ENCODE data around the gene SMAD7. TPM values are rescaled to one million over a fixed set of nuclear protein-coding genes. Genes with fewer than 3 reads are reported as not detected.

The SMAD7 gene
- total and polyA plus RNA-seq, 2 donors = 7.8 to 9.3 TPM

- no peak overlapping the region for H3K4me3 ChIP-seq (ENCODE audit: low read length in 2 of 2)
- no peaks in the 10 kb centered on the region for H3K36me3 ChIP-seq (ENCODE audit: control insufficient read depth in 2 of 2, insufficient read depth in 2 of 2, low read length in 1 of 2)
- H3K27ac ChIP-seq (ENCODE audit: low read depth in 1 of 2, low read length in 1 of 2) = no peak overlapping the region
- peaks cover 0 to 66% of the 10 kb centered on the region in 2 donors for H3K27me3 ChIP-seq (ENCODE audit: control insufficient read depth in 2 of 2, insufficient read depth in 1 of 2, low read length in 1 of 2)
- 91% methylated on average over 3 of the region's 3 CpGs for WGBS
- H3K4me1 ChIP-seq (ENCODE audit: control insufficient read depth in 2 of 2, insufficient read depth in 2 of 2, low read length in 2 of 2) = peaks cover 14 to 67% of the 10 kb centered on the region in 2 donors
- peaks cover 0 to 3% of the 10 kb centered on the region in 2 donors for H3K9me3 ChIP-seq (ENCODE audit: control insufficient read depth in 2 of 2, insufficient read depth in 1 of 2, low read length in 1 of 2)
- DNase-seq (ENCODE audit: low read depth in 6 of 9, low spot score in 9 of 9) = no peak
These were observed 19.8 kb downstream of the SMAD7 start for GRCh38 chr18:48930926-48931325.

DNA sequence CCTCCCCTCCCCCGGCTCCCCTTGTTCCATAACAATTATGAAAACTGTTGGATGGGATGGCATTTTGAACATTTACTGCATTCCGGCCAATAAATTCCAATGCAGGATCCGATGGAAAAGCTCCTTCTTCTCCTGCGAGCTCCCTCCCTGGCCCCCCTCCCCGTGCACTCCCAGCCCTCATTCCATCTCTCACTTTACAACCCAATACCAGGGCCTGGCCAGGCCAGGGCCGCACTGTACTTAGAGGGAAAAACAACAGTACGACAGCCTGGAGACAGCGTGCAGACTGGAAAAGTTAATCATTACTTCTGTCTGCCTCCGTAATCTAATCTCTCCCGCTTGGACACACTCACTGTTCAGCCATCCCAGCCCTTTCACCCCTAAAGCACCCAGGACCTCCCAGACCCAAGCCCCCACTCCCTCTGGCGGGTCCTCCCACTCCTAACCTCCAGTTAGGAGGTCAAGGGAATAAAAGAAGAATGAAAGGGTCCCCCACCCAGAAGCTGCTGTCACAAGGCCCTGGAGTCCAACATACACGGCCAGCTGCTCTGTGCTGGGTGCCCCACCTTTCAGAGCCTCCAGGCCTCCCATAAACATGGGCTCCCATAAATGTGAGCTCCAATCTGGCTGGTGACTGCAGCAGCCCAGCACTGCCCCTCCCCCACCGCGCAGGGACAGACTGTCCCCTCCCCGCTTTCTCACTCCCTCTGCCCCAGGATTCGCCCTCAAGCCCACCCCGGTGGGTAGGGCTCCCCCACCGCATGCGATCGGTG, 20.6 kb downstream of the SMAD7 start:
- 96% methylated on average over 20 of the region's 20 CpGs for WGBS
- Histone ChIP-seq H3K36me3 (ENCODE audit: control insufficient read depth in 2 of 2, insufficient read depth in 2 of 2, low read length in 1 of 2) (no peaks in the 10 kb centered on the region), H3K27me3 (ENCODE audit: control insufficient read depth in 2 of 2, insufficient read depth in 1 of 2, low read length in 1 of 2) (peaks cover 0 to 64% of the 10 kb centered on the region in 2 donors), H3K4me1 (ENCODE audit: control insufficient read depth in 2 of 2, insufficient read depth in 2 of 2, low read length in 2 of 2) (peaks cover 12 to 66% of the 10 kb centered on the region in 2 donors), H3K9me3 (ENCODE audit: control insufficient read depth in 2 of 2, insufficient read depth in 1 of 2, low read length in 1 of 2) (peaks cover 0 to 2% of the 10 kb centered on the region in 2 donors), H3K27ac (ENCODE audit: low read depth in 1 of 2, low read length in 1 of 2) (no peak overlapping the region), H3K4me3 (ENCODE audit: low read length in 2 of 2) (no peak overlapping the region)
- DNase-seq (ENCODE audit: low read depth in 6 of 9, low spot score in 9 of 9) = no peak

GRCh38 chr18:48929212-48929612, 21.6 kb downstream of the SMAD7 start:
- no peak overlapping the region for H3K27ac ChIP-seq (ENCODE audit: low read depth in 1 of 2, low read length in 1 of 2)
- H3K27me3 ChIP-seq (ENCODE audit: control insufficient read depth in 2 of 2, insufficient read depth in 1 of 2, low read length in 1 of 2) = peaks cover 0 to 66% of the 10 kb centered on the region in 2 donors
- 88% methylated on average over 2 of the region's 2 CpGs for WGBS
- no peak for DNase-seq (ENCODE audit: low read depth in 6 of 9, low spot score in 9 of 9)
- H3K36me3 ChIP-seq (ENCODE audit: control insufficient read depth in 2 of 2, insufficient read depth in 2 of 2, low read length in 1 of 2) = no peaks in the 10 kb centered on the region
- no peaks in the 10 kb centered on the region for H3K9me3 ChIP-seq (ENCODE audit: control insufficient read depth in 2 of 2, insufficient read depth in 1 of 2, low read length in 1 of 2)
- H3K4me1 ChIP-seq (ENCODE audit: control insufficient read depth in 2 of 2, insufficient read depth in 2 of 2, low read length in 2 of 2) = peaks cover 8 to 66% of the 10 kb centered on the region in 2 donors
- no peak overlapping the region for H3K4me3 ChIP-seq (ENCODE audit: low read length in 2 of 2)

- peaks cover 0 to 64% of the 10 kb centered on the region in 2 donors for H3K27me3 ChIP-seq (ENCODE audit: control insufficient read depth in 2 of 2, insufficient read depth in 1 of 2, low read length in 1 of 2)
- DNase-seq (ENCODE audit: low read depth in 6 of 9, low spot score in 9 of 9) = peak in 3 of 9 donors; percentile 49 to 78 (median 60)
- no peaks in the 10 kb centered on the region for H3K9me3 ChIP-seq (ENCODE audit: control insufficient read depth in 2 of 2, insufficient read depth in 1 of 2, low read length in 1 of 2)
- H3K4me1 ChIP-seq (ENCODE audit: control insufficient read depth in 2 of 2, insufficient read depth in 2 of 2, low read length in 2 of 2) = peaks cover 4 to 65% of the 10 kb centered on the region in 2 donors
- 4% methylated on average over 9 of the region's 9 CpGs for WGBS
- H3K36me3 ChIP-seq (ENCODE audit: control insufficient read depth in 2 of 2, insufficient read depth in 2 of 2, low read length in 1 of 2) = no peaks in the 10 kb centered on the region
- H3K4me3 ChIP-seq (ENCODE audit: low read length in 2 of 2) = no peak overlapping the region
- H3K27ac ChIP-seq (ENCODE audit: low read depth in 1 of 2, low read length in 1 of 2) = peak overlapping the region in 1 of 2 donors; percentile 26
These were observed 22.0 kb downstream of the SMAD7 start for GRCh38 chr18:48928787-48929186.

DNA sequence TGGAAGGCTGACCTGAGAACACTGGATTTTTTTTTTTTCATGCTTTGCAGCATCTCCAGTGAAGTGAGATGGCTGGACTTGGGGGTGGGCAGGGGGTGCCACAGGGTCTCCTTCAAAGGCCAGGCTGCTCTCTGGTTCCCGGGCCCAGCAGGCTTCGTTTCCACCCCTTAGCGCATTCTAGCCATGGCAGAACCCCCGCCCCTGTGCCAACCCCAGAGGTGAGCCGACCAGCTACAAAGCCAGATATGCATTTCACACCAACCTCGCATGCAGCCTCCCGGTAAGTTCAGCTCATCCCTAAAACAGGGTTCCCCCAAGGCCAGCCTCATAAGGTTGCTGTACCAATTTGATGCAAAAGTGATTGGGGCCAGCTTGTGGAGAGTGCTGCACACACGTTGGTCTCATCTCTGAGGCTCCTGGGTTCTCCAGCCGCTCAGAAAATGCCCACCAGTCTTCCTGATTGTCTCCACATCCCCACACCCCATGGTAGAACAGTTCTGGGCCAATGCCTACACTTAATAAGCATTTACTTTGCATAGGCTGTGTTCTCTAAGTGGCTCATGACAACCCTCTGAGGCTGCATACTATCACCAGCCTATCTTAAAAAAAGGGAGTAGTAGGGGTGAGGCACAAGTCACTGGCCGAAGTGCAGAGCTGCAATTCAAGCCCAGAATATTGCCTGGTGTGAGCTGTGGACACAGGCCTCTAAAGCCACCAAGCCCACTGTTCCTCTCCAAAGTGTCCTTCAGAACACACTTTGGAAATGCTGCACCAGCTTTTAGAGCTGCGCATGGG, 23.3 kb downstream of the SMAD7 start:
- DNase-seq (ENCODE audit: low read depth in 6 of 9, low spot score in 9 of 9) = no peak
- peaks cover 10 to 65% of the 10 kb centered on the region in 2 donors for H3K4me1 ChIP-seq (ENCODE audit: control insufficient read depth in 2 of 2, insufficient read depth in 2 of 2, low read length in 2 of 2)

GRCh38 chr18:48926420-48926857, 24.3 kb downstream of the SMAD7 start:
- 91% methylated on average over 14 of the region's 14 CpGs for WGBS
- H3K4me3 ChIP-seq (ENCODE audit: low read length in 2 of 2) = no peak overlapping the region
- no peak overlapping the region for H3K27ac ChIP-seq (ENCODE audit: low read depth in 1 of 2, low read length in 1 of 2)
- H3K9me3 ChIP-seq (ENCODE audit: control insufficient read depth in 2 of 2, insufficient read depth in 1 of 2, low read length in 1 of 2) = no peaks in the 10 kb centered on the region
- DNase-seq (ENCODE audit: low read depth in 6 of 9, low spot score in 9 of 9) = no peak
- peaks cover 10 to 59% of the 10 kb centered on the region in 2 donors for H3K4me1 ChIP-seq (ENCODE audit: control insufficient read depth in 2 of 2, insufficient read depth in 2 of 2, low read length in 2 of 2)
- H3K27me3 ChIP-seq (ENCODE audit: control insufficient read depth in 2 of 2, insufficient read depth in 1 of 2, low read length in 1 of 2) = peaks cover 0 to 61% of the 10 kb centered on the region in 2 donors
- no peaks in the 10 kb centered on the region for H3K36me3 ChIP-seq (ENCODE audit: control insufficient read depth in 2 of 2, insufficient read depth in 2 of 2, low read length in 1 of 2)

More for the DNA sequence above, 23.3 kb downstream of the SMAD7 start:
- H3K4me3 ChIP-seq (ENCODE audit: low read length in 2 of 2) = no peak overlapping the region
- 92% methylated on average over 11 of the region's 11 CpGs for WGBS
- H3K27me3 ChIP-seq (ENCODE audit: control insufficient read depth in 2 of 2, insufficient read depth in 1 of 2, low read length in 1 of 2) = peaks cover 0 to 62% of the 10 kb centered on the region in 2 donors
- no peaks in the 10 kb centered on the region for H3K36me3 ChIP-seq (ENCODE audit: control insufficient read depth in 2 of 2, insufficient read depth in 2 of 2, low read length in 1 of 2)
- H3K27ac ChIP-seq (ENCODE audit: low read depth in 1 of 2, low read length in 1 of 2) = no peak overlapping the region
- no peaks in the 10 kb centered on the region for H3K9me3 ChIP-seq (ENCODE audit: control insufficient read depth in 2 of 2, insufficient read depth in 1 of 2, low read length in 1 of 2)

DNA sequence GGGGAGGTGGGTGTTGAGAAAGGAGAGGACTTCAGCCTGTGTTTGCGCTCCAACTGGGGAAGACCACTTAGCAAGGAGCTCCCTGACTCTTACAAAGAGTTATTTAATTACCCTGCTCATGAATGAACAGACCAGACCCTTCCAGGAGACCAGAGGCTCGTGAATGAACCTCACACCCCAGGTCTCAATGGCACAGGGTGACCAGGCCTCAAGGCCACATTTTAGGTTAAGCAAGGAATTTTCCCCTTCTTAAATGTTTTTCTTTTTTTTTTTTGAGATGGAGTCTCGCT, 25.3 kb downstream of the SMAD7 start:
- peak overlapping the region in 1 of 2 donors; percentile 3 for H3K27ac ChIP-seq (ENCODE audit: low read depth in 1 of 2, low read length in 1 of 2)
- 97% methylated on average over 3 of the region's 3 CpGs for WGBS

DNA sequence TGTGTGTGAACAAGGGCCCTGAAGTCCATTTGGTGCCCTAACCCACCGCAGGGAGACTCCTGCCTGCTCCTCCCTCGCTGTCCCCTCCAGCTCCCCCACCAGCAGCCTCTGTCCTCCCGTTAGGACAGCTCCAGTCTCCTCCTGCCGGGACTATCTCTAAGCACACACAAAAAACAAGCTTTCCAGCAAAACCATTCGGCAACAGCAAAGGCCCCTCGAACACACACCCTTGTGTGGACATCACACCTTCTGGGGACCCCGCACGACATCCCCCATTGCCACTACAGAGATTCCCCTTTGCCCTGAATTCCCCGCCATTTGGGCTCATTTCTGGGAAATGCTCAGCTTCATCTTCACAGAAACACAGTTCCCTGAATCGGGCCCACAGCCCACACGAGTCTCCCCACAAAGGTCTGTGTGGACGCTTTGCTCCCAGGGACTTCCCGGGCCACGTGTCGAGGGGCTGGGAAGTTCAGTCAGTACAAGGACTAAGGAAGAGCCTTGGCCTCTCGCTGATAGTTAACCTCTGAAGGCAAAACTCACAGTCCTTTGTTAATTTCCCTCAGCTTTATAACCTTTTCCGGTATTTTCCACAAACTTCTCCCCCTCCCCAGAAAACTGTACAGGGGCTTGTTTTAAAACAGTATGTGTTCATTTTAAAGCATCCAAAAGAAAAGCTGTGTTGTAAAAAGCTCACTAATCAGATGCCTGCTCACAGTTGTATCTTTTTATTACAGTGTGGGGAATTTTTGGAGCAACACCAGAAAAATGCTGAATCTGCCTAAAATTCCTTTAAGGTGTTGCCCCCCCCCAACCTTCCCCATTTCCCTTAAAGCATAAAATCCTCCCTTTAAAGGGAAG, 25.9 kb downstream of the SMAD7 start:
- Histone ChIP-seq H3K4me3 (ENCODE audit: low read length in 2 of 2) (no peak overlapping the region), H3K9me3 (ENCODE audit: control insufficient read depth in 2 of 2, insufficient read depth in 1 of 2, low read length in 1 of 2) (no peaks in the 10 kb centered on the region), H3K36me3 (ENCODE audit: control insufficient read depth in 2 of 2, insufficient read depth in 2 of 2, low read length in 1 of 2) (no peaks in the 10 kb centered on the region), H3K4me1 (ENCODE audit: control insufficient read depth in 2 of 2, insufficient read depth in 2 of 2, low read length in 2 of 2) (peaks cover 10 to 61% of the 10 kb centered on the region in 2 donors), H3K27ac (ENCODE audit: low read depth in 1 of 2, low read length in 1 of 2) (peak overlapping the region; percentile 3 to 25), H3K27me3 (ENCODE audit: control insufficient read depth in 2 of 2, insufficient read depth in 1 of 2, low read length in 1 of 2) (peaks cover 0 to 61% of the 10 kb centered on the region in 2 donors)
- 64% methylated on average over 17 of the region's 17 CpGs for WGBS
- no peak for DNase-seq (ENCODE audit: low read depth in 6 of 9, low spot score in 9 of 9)

More for the DNA sequence above, 25.3 kb downstream of the SMAD7 start:
- H3K4me1 ChIP-seq (ENCODE audit: control insufficient read depth in 2 of 2, insufficient read depth in 2 of 2, low read length in 2 of 2) = peaks cover 10 to 62% of the 10 kb centered on the region in 2 donors
- no peak overlapping the region for H3K4me3 ChIP-seq (ENCODE audit: low read length in 2 of 2)
- H3K36me3 ChIP-seq (ENCODE audit: control insufficient read depth in 2 of 2, insufficient read depth in 2 of 2, low read length in 1 of 2) = no peaks in the 10 kb centered on the region
- no peaks in the 10 kb centered on the region for H3K9me3 ChIP-seq (ENCODE audit: control insufficient read depth in 2 of 2, insufficient read depth in 1 of 2, low read length in 1 of 2)
- no peak for DNase-seq (ENCODE audit: low read depth in 6 of 9, low spot score in 9 of 9)
- peaks cover 0 to 64% of the 10 kb centered on the region in 2 donors for H3K27me3 ChIP-seq (ENCODE audit: control insufficient read depth in 2 of 2, insufficient read depth in 1 of 2, low read length in 1 of 2)

All from thymus (tissue), 11 donors.